Left ventricle myocardium inferior (tissue), 1 donor: ENCODE results near the gene TNFRSF17. TPM values are rescaled to one million over a fixed set of nuclear protein-coding genes. Genes with fewer than 3 reads are reported as not detected.
"Not testable (repeated sequence)": the region's sequence is repeated elsewhere in the genome, so short reads cannot be mapped to it uniquely, and the experiment has no call there.

Experiments
- DNase-seq: peaks from one replicate; pipeline ENCODE4 v3.0.0-alpha.2; 2020
- H3K27ac ChIP-seq: fragments of 200-600 bp; replicated peaks from 2 replicates; pipeline ENCODE4 v1.8.0; 2021
- H3K27me3 ChIP-seq: fragments of 200-600 bp; 2 replicates; pipeline ENCODE4 v1.8.0; 2021; ENCODE audit warnings: low read depth
- H3K36me3 ChIP-seq: fragments of 200-600 bp; 2 replicates; pipeline ENCODE4 v1.8.0; 2021
- H3K4me1 ChIP-seq: fragments of 200-600 bp; 2 replicates; pipeline ENCODE4 v1.8.0; 2021
- H3K4me3 ChIP-seq: fragments of 200-600 bp; 2 replicates; pipeline ENCODE4 v1.8.0; 2021; ENCODE audit warnings: mild to moderate bottlenecking, moderate library complexity
- H3K9me3 ChIP-seq: fragments of 200-600 bp; replicated peaks from 2 replicates; pipeline ENCODE4 v1.8.0; 2021
- intact Hi-C: fragments of 100-400 bp; cut with micrococcal nuclease; formaldehyde crosslinking; loops from one replicate; pipeline ENCODE4 v1.11.0; 2022
- long read RNA-seq: library from polyadenylated mRNA; unstranded; transcript quantifications from one replicate; pipeline ENCODE4 v2.0.0, GENCODE V29; 2021
- total RNA-seq: library from RNA; stranded (reverse); fragmentation: NEBNext Ultra II Directional; extraction: Animal tissue kit (Norgen Biotek cat#: 25700); gene quantifications from one replicate; pipeline ENCODE4 v1.2.1, GENCODE V29; 2021
- TF ChIP-seq, protein P1 (sequence below): fragments of 200-600 bp; IDR thresholded peaks from 2 replicates; pipeline ENCODE4 v1.8.0; 2021; ENCODE audit warnings: antibody characterized with exemption, mild to moderate bottlenecking, borderline replicate concordance
- donor health status: DM: no; HTN: yes; CAD: no; lungs with severe emphysema.

The TNFRSF17 gene
- not detected for total RNA-seq
- long read RNA-seq: 0 reads

DNA sequence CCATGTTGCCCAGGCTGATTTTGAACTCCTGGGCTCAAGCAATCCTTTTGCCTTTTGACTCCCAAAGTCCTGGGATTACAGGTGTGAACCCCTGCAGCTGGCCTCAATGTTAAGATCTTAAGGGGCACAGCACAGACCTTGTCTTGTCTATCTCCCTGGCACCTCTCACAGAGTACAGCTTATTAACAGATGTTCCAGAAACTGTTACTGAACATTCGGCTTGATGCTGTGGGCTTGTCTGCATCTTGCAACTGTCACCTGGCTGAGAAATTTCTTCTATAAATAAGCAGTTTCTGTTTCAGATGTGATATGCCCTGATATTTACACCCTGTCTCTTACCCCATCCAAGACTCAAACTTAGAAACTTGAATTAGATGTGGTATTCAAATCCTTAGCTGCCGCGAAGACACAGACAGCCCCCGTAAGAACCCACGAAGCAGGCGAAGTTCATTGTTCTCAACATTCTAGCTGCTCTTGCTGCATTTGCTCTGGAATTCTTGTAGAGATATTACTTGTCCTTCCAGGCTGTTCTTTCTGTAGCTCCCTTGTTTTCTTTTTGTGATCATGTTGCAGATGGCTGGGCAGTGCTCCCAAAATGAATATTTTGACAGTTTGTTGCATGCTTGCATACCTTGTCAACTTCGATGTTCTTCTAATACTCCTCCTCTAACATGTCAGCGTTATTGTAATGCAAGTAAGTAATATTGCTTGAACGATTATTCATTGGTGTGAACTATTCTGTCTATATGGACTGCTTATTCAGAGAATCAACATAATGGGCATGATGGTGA lies at the start of gene TNFRSF17:
Gene TNFRSF17, plus strand, starts transcription at position 450 of the 791 bp plus-strand sequence. Its CDS starts 115 bp downstream, at position 565.
- Histone ChIP-seq H3K9me3 (no peaks in the 10 kb centered on the region), H3K36me3 (no peaks in the 10 kb centered on the region), H3K4me3 (no peak within 1 kb of the TSS), H3K27ac (no peak within 1 kb of the TSS), H3K27me3 (no peaks in the 10 kb centered on the region), H3K4me1 (no peaks in the 10 kb centered on the region)
- intact Hi-C loops: no loop called here
- TF ChIP-seq, protein P1, sequence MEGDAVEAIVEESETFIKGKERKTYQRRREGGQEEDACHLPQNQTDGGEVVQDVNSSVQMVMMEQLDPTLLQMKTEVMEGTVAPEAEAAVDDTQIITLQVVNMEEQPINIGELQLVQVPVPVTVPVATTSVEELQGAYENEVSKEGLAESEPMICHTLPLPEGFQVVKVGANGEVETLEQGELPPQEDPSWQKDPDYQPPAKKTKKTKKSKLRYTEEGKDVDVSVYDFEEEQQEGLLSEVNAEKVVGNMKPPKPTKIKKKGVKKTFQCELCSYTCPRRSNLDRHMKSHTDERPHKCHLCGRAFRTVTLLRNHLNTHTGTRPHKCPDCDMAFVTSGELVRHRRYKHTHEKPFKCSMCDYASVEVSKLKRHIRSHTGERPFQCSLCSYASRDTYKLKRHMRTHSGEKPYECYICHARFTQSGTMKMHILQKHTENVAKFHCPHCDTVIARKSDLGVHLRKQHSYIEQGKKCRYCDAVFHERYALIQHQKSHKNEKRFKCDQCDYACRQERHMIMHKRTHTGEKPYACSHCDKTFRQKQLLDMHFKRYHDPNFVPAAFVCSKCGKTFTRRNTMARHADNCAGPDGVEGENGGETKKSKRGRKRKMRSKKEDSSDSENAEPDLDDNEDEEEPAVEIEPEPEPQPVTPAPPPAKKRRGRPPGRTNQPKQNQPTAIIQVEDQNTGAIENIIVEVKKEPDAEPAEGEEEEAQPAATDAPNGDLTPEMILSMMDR: no peak
- DNase-seq: no peak

DNA sequence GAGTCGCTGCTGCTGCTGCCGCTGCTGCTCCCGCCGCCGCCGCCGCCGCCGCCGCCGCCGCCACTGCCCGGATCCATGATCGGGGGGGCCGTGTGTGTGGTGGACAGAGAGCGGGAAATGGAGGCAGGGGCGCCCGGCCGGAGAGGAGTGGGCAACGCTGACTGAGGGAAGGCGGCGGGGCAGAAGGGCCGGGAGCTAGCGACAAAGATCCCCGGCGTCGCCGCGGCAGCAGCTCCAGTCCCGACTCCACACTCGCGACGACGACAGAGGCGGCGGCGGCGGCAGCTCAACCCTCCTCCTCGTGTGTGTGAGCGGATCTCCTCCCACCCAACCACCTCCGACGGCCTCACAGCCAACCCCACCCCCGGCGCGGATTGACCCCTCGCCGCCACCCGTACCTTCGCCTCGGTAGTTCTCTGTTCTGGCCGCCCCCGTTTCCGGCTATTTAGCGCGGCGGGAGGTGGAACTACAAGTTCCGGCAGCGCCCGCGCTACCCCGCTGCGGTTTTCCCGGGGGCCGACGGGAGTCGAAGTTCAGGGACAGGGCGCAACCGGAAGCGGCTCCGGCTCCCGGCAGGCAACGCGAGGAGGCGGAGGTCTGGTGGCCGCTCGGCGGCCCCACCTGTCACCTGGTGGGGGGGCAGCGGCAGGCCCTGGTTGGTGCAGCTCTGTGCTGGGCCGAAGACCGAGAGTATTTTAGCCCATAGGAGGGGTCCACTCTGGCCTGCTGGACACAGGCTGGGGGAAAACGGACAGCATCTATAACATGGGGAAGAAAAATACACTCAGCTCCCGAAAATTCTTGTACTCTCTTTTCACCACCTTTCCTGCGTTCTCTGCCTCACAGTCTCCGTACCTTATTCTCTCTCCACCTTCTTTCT lies 49.1 kb upstream of the TNFRSF17 start, which contains the start of gene GSPT1:
Gene GSPT1, minus strand, starts transcription at position 313 of the 880 bp plus-strand sequence. Its CDS starts 236 bp downstream, at position 77.
- Histone ChIP-seq H3K27me3 (peaks cover 5% of the 10 kb centered on the region), H3K4me3 (peak within 1 kb of the TSS; percentile 97), H3K36me3 (no peaks in the 10 kb centered on the region), H3K4me1 (peaks cover 52% of the 10 kb centered on the region), H3K9me3 (no peaks in the 10 kb centered on the region), H3K27ac (peak within 1 kb of the TSS; percentile 98)
- TF ChIP-seq, protein P1: peak; percentile 23
- intact Hi-C loops: no loop called here
- peak; percentile 100 for DNase-seq

DNA sequence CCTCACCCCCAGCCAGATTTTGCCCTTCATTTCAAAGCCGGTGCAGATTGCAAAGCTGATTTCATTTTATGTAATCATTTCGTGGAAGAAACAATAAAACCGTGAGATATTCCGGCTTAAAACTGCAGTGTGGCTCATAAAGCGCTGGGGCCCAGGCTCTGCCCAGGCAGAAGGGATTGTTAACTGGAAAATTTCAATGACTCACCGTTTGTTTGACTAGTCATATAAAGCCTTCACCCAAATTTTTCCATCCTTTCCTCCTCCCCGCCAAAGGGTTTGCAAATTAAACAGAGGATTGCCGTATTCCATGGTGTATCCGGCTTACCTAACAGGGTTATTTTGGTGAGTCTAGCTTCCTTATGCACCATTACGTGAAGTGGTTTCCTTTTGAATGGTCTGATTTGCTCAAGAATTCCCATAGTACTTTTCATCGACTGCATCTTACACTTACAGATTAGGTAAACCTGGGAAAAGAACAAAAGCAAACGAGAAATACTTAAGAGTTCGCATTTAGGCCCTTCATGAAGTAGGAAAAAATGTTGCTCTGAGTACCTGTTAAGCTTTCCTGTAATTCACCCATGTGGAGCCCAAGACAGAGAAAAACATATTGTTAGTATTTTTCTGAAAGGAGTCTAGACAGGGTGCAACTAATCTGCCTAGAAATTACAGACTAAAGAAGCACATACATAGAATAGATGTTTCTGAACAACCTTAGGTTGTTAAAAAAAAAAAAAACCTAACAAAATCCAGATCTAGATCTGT lies 48.3 kb upstream of the TNFRSF17 start:
- Histone ChIP-seq H3K4me3 (peak overlapping the region; percentile 97), H3K27me3 (peaks cover 5% of the 10 kb centered on the region), H3K27ac (peak overlapping the region; percentile 98), H3K36me3 (no peaks in the 10 kb centered on the region), H3K9me3 (no peaks in the 10 kb centered on the region), H3K4me1 (peaks cover 44% of the 10 kb centered on the region)
- DNase-seq: no peak
- intact Hi-C loops: no loop called here
- TF ChIP-seq, protein P1: no peak

DNA sequence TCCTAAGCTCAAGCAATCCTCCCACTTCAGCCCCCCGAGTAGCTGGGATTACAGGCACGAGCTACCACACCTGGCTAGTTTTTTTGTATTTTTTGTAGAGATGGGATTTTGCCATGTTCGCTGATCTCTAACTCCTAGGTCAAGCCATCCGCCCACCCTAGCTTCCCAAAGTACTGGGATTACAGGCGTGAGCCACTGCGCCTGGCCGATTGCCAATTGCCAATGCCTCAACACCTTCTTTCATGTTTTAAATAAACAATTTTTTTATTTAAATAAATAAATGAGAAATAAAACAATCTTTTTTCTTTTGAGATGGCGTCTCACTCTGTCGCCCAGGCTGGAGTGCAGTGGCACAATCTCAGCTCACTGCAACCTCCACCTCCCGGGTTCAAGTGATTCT lies 41.0 kb upstream of the TNFRSF17 start:
- peaks cover 11% of the 10 kb centered on the region for H3K27me3 ChIP-seq
- H3K4me3 ChIP-seq, intact Hi-C loops: not testable (repeated sequence)

DNA sequence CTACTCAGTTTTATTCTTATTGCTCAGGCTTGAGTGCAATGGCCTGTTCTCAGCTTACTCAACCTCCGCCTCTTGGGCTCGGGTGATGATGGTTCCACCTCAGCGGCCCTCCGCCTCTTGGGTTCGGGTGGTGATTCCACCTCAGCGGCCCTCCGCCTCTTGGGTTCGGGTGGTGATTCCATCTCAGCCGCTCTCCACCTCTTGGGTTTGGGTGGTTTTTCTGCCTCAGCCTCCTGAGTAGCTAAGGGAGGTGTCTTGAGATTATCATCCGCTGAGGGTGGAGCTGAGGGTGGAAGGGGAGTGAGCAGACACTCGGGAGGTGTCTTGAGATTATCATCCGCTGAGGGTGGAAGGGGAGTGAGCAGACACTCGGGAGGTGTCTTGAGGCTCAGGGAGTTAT lies 37.7 kb upstream of the TNFRSF17 start:
- DNase-seq, H3K4me1 ChIP-seq, intact Hi-C loops, H3K27me3 ChIP-seq, H3K36me3 ChIP-seq, H3K4me3 ChIP-seq, H3K27ac ChIP-seq, H3K9me3 ChIP-seq: not testable (repeated sequence)

More for the DNA sequence above, 41.0 kb upstream of the TNFRSF17 start:
- DNase-seq, H3K9me3 ChIP-seq, H3K4me1 ChIP-seq, H3K36me3 ChIP-seq, H3K27ac ChIP-seq: not testable (repeated sequence)

DNA sequence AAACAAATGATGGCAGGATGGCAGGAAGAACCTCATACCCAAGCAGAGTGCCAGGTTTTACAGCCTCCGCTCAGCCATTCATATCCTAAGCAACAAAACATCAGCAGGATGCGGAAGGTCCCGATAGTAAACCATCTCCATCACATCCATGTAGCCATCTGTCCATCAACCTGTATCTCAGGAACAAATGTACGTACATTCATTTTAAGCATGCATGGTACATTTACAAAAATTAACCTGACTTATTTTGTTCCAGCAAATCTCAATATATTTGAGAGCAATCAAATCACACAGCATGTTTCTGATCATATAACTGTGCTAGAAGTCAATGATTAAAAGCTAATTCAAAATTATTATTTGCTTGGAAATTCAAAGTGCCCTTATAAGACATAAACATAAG lies 23.1 kb upstream of the TNFRSF17 start, which contains the start of gene NPIPB2:
Gene NPIPB2, minus strand, starts transcription at position 101 of the 400 bp plus-strand sequence. Its CDS starts 0 bp downstream, at position 101.
- intact Hi-C loops, H3K4me1 ChIP-seq, H3K27me3 ChIP-seq, H3K27ac ChIP-seq, H3K9me3 ChIP-seq, H3K4me3 ChIP-seq, DNase-seq, H3K36me3 ChIP-seq: not testable (repeated sequence)
